OCI-LY1 (cell line): ENCODE results near the gene CLEC4D.

Source experiments
- H2AFZ ChIP-seq: fragments of 200-600 bp; sonication (generic), shearing (Covaris generic); 2 replicates; pipeline ENCODE4 v1.6.0; 2014; ENCODE audit warnings: antibody characterized with exemption, mild to moderate bottlenecking, low read length
- H3F3A ChIP-seq: fragments of 200-600 bp; sonication (generic), shearing (Covaris generic); 2 replicates; pipeline ENCODE4 v1.6.0; 2014; ENCODE audit warnings: mild to moderate bottlenecking, antibody characterized with exemption, low read length, moderate library complexity; ENCODE audit not compliant: insufficient read depth
- H3K27ac ChIP-seq: fragments of 200-600 bp; sonication (generic); 2 replicates; pipeline ENCODE4 v1.5.1; 2014; ENCODE audit warnings: low read length, mixed run types, mild to moderate bottlenecking, low read depth; ENCODE audit not compliant: poor library complexity, severe bottlenecking
- H3K27me3 ChIP-seq: fragments of 200-600 bp; sonication (generic); 2 replicates; pipeline ENCODE4 v1.6.0; 2014; ENCODE audit warnings: antibody characterized with exemption, mild to moderate bottlenecking, low read length, moderate library complexity; ENCODE audit not compliant: insufficient read depth
- H3K36me3 ChIP-seq: fragments of 200-600 bp; sonication (generic); 2 replicates; pipeline ENCODE4 v1.6.1; 2014; ENCODE audit warnings: mild to moderate bottlenecking, antibody characterized with exemption, low read length, moderate library complexity, mixed read lengths; ENCODE audit not compliant: insufficient read depth
- H3K4me1 ChIP-seq: fragments of 200-600 bp; sonication (generic); 2 replicates; pipeline ENCODE4 v1.5.1; 2014; ENCODE audit warnings: mild to moderate bottlenecking, low read length, moderate library complexity; ENCODE audit not compliant: insufficient read depth, severe bottlenecking
- H3K4me2 ChIP-seq: fragments of 200-600 bp; sonication (generic), shearing (Covaris generic); 2 replicates; pipeline ENCODE4 v1.6.1; 2014; ENCODE audit warnings: low read length
- H3K4me3 ChIP-seq: fragments of 200-600 bp; sonication (generic); 2 replicates; pipeline ENCODE4 v1.5.1; 2014; ENCODE audit warnings: low read length, low read depth, mild to moderate bottlenecking, mixed read lengths; ENCODE audit not compliant: poor library complexity, severe bottlenecking
- H3K79me2 ChIP-seq: fragments of 200-600 bp; shearing (Covaris generic); 2 replicates; pipeline ENCODE4 v1.6.1; 2016; ENCODE audit warnings: mixed run types, low read length, mixed read lengths; ENCODE audit not compliant: insufficient read depth
- H3K9ac ChIP-seq: fragments of 200-600 bp; sonication (generic), shearing (Covaris generic); 2 replicates; pipeline ENCODE4 v1.6.1; 2014; ENCODE audit warnings: mild to moderate bottlenecking, low read length, mixed read lengths
- H3K9me2 ChIP-seq: fragments of 200-600 bp; sonication (generic), shearing (Covaris generic); 2 replicates; pipeline ENCODE4 v1.6.1; 2014; ENCODE audit warnings: low read depth, mild to moderate bottlenecking, low read length, mixed read lengths
- H3K9me3 ChIP-seq: fragments of 200-600 bp; shearing (Covaris generic); 2 replicates; pipeline ENCODE4 v1.6.1; 2014; ENCODE audit warnings: low read length, mixed read lengths
- H4K20me1 ChIP-seq: fragments of 200-600 bp; sonication (generic), shearing (Covaris generic); 2 replicates; pipeline ENCODE4 v1.6.0; 2016; ENCODE audit warnings: mild to moderate bottlenecking, low read length; ENCODE audit not compliant: insufficient read depth
- CTCF ChIP-seq: fragments of 200-600 bp; sonication (generic), shearing (Covaris generic); IDR thresholded peaks from 2 replicates; pipeline ENCODE4 v1.5.1; 2017; ENCODE audit warnings: mild to moderate bottlenecking, antibody characterized with exemption, low read length, moderate library complexity, mixed read lengths
- EZH2 ChIP-seq: fragments of 200-600 bp; sonication (generic), shearing (Covaris generic); IDR thresholded peaks from 2 replicates; pipeline ENCODE4 v1.8.0; 2017; ENCODE audit warnings: borderline replicate concordance, mixed run types, mild to moderate bottlenecking, antibody characterized with exemption, low read length, moderate library complexity, mixed read lengths

The CLEC4D gene

GRCh38 chr12:8499616-8500015 is 13.7 kb upstream of the CLEC4D start:
- no peaks in the 10 kb centered on the region for H3K9me3 ChIP-seq
- H3F3A ChIP-seq = no peaks in the 10 kb centered on the region
- no peak overlapping the region for H3K4me3 ChIP-seq
- no peaks in the 10 kb centered on the region for H3K36me3 ChIP-seq
- peaks cover 18% of the 10 kb centered on the region for H3K4me1 ChIP-seq
- H3K9ac ChIP-seq = no peak overlapping the region
- H3K27me3 ChIP-seq = no peaks in the 10 kb centered on the region
- no peak overlapping the region for H3K4me2 ChIP-seq
- no peaks in the 10 kb centered on the region for H3K79me2 ChIP-seq
- TF ChIP-seq CTCF (peak; percentile 40; the same call in 1 of the 2 replicates), EZH2 (no peak)
- H3K27ac ChIP-seq = no peak overlapping the region
- no peaks in the 10 kb centered on the region for H3K9me2 ChIP-seq
- no peaks in the 10 kb centered on the region for H4K20me1 ChIP-seq
- no peak overlapping the region for H2AFZ ChIP-seq

GRCh38 chr12:8501720-8502119 is 11.6 kb upstream of the CLEC4D start:
- H3K9ac ChIP-seq = no peak overlapping the region
- H3F3A ChIP-seq = no peaks in the 10 kb centered on the region
- H3K9me2 ChIP-seq = no peaks in the 10 kb centered on the region
- H3K27me3 ChIP-seq = no peaks in the 10 kb centered on the region
- H3K36me3 ChIP-seq = no peaks in the 10 kb centered on the region
- peaks cover 12% of the 10 kb centered on the region for H3K4me1 ChIP-seq
- no peaks in the 10 kb centered on the region for H3K79me2 ChIP-seq
- TF ChIP-seq EZH2 (no peak), CTCF (no peak)
- H4K20me1 ChIP-seq = no peaks in the 10 kb centered on the region
- no peak overlapping the region for H3K4me3 ChIP-seq
- H3K27ac ChIP-seq = no peak overlapping the region
- H2AFZ ChIP-seq = 0 out of 2 replicates have a peak overlapping the region, but pooled peaks have one; percentile 65
- H3K9me3 ChIP-seq = no peaks in the 10 kb centered on the region
- no peak overlapping the region for H3K4me2 ChIP-seq

- H2AFZ ChIP-seq = no peak overlapping the region
- no peaks in the 10 kb centered on the region for H3K36me3 ChIP-seq
- no peaks in the 10 kb centered on the region for H3F3A ChIP-seq
- H4K20me1 ChIP-seq = no peaks in the 10 kb centered on the region
- H3K4me3 ChIP-seq = no peak overlapping the region
- no peak overlapping the region for H3K9ac ChIP-seq
- no peak overlapping the region for H3K27ac ChIP-seq
- no peak for TF ChIP-seq EZH2
- TF ChIP-seq CTCF = no peak
- H3K4me1 ChIP-seq = peaks cover 17% of the 10 kb centered on the region
- no peak overlapping the region for H3K4me2 ChIP-seq
- no peaks in the 10 kb centered on the region; the same call in 1 of the 2 replicates for H3K27me3 ChIP-seq
- H3K79me2 ChIP-seq = no peaks in the 10 kb centered on the region
- H3K9me2 ChIP-seq = no peaks in the 10 kb centered on the region
- no peaks in the 10 kb centered on the region for H3K9me3 ChIP-seq
Observed at GRCh38 chr12:8504351-8504750, 9.0 kb upstream of the CLEC4D start.
